GM12878 (cell line): ENCODE measurements around the gene REXO1. TPM values are rescaled to one million over a fixed set of nuclear protein-coding genes. Genes with fewer than 3 reads are reported as not detected.

Experiments used
- ATAC-seq: fragments of 200-7000 bp; cut with Tn5 transposase; 3 replicates; pipeline ENCODE4 v1.9.1; 2020; ENCODE audit warnings: mild to moderate bottlenecking, moderate library complexity
- BruUV-seq: library from RNA; stranded (reverse); fragments of 400-500 nt; replicated peaks from 2 replicates; lab custom pipeline; 2021; lab: Mats Ljungman, UMichigan
- CTCF ChIA-PET: fragments of 300-600 bp; sonication (Branson Sonifier 250); formaldehyde crosslinking; extraction: SDS; loops from one replicate; lab custom pipeline; 2021; ENCODE audit warnings: inconsistent platforms; lab: Yijun Ruan, JAX
- POLR2A ChIA-PET: fragments of 350-600 bp; formaldehyde crosslinking; extraction: SDS; loops from one replicate; lab custom pipeline; 2021; ENCODE audit warnings: inconsistent platforms; lab: Charles Lee
- RAD21 ChIA-PET: fragments of 300-600 bp; sonication (Branson Sonifier 250); formaldehyde crosslinking; loops from one replicate; lab custom pipeline; 2023; ENCODE audit warnings: antibody characterized with exemption; ENCODE audit not compliant: unreplicated experiment; lab: Charles Lee
- SMC1A ChIA-PET: fragments of 300-600 bp; sonication (Branson Sonifier 250); formaldehyde crosslinking; loops from one replicate; lab custom pipeline; 2023; ENCODE audit not compliant: unreplicated experiment, uncharacterized antibody; lab: Charles Lee
- DNase-seq: peaks from one replicate; pipeline ENCODE4 v3.0.0-alpha.2; 2011; ENCODE audit warnings: low read depth, low spot score
- FAIRE-seq: peaks from 3 replicates; lab custom pipeline; 2011; peaks lifted over from hg19 to GRCh38; lab: Jason Lieb, UNC
- H2AFZ ChIP-seq: 2 replicates; pipeline ENCODE4 v1.6.0; 2011; ENCODE audit warnings: low read depth, low read length, control low read depth; ENCODE audit not compliant: control insufficient read depth
- H3K27ac ChIP-seq: 2 replicates; pipeline ENCODE4 v1.5.1; 2011; ENCODE audit warnings: control low read depth; ENCODE audit not compliant: control insufficient read depth, insufficient read depth
- H3K27me3 ChIP-seq, 2 experiments: replicated peaks in 1 of 2; 2 replicates each; pipeline versions ENCODE4 v1.6.0 to v1.6.1; 2011; ENCODE audit warnings: low read length in 1 of 2; ENCODE audit not compliant: control insufficient read depth in 2 of 2, insufficient read depth in 2 of 2
- H3K36me3 ChIP-seq, 2 experiments: 2 replicates each; pipeline ENCODE4 v1.5.1; 2011; ENCODE audit warnings: low read length in 1 of 2; ENCODE audit not compliant: control insufficient read depth in 2 of 2, insufficient read depth in 2 of 2
- H3K4me1 ChIP-seq: 2 replicates; pipeline ENCODE4 v1.6.1; 2011; ENCODE audit warnings: mild to moderate bottlenecking, low read length, moderate library complexity, mixed read lengths; ENCODE audit not compliant: control insufficient read depth, insufficient read depth
- H3K4me2 ChIP-seq: 2 replicates; pipeline ENCODE4 v1.6.0; 2011; ENCODE audit warnings: control low read depth; ENCODE audit not compliant: control insufficient read depth, insufficient read depth
- H3K4me3 ChIP-seq: fragments of 200-600 bp; sonication (generic); 2 replicates; pipeline ENCODE4 v1.5.1; 2016
- H3K79me2 ChIP-seq: 2 replicates; pipeline ENCODE4 v1.6.0; 2011; ENCODE audit warnings: low read length; ENCODE audit not compliant: control insufficient read depth, insufficient read depth
- H3K9ac ChIP-seq: 2 replicates; pipeline ENCODE4 v1.8.0; 2011; ENCODE audit warnings: low read length, control low read depth, mixed read lengths; ENCODE audit not compliant: control insufficient read depth, insufficient read depth
- H3K9me3 ChIP-seq: replicated peaks from 3 replicates; pipeline ENCODE4 v1.5.1; 2011; ENCODE audit warnings: mild to moderate bottlenecking, low read length; ENCODE audit not compliant: control insufficient read depth, insufficient read depth
- H4K20me1 ChIP-seq: 2 replicates; pipeline ENCODE4 v1.6.0; 2011; ENCODE audit not compliant: control insufficient read depth, insufficient read depth
- DPF2 ChIP-seq: fragments of 450-650 bp; IDR thresholded peaks from 2 replicates; pipeline ENCODE4 v1.6.1; 2017; ENCODE audit warnings: mild to moderate bottlenecking
- MYB ChIP-seq: fragments of 150-350 bp; IDR thresholded peaks from 2 replicates; pipeline ENCODE4 v1.6.1; 2014; ENCODE audit warnings: mild to moderate bottlenecking, low read depth, low read length, borderline replicate concordance
- NBN ChIP-seq: fragments of 450-650 bp; IDR thresholded peaks from 2 replicates; pipeline ENCODE4 v1.6.1; 2016
- WGBS: methylation state at CpG from one replicate; pipeline ENCODE4 v1.1.6; 2016; ENCODE audit warnings: low lambda C conversion rate; ENCODE audit not compliant: insufficient replicate concordance, insufficient coverage; ENCODE audit errors: missing lambda C conversion rate; 5-methylcytosine and 5-hydroxymethylcytosine counted together
- in situ Hi-C: fragments of 300-500 bp; cut with MboI; formaldehyde crosslinking; loops from 9 replicates; pipeline ENCODE4 v1.14.3; 2018; ENCODE audit warnings: mixed read lengths
- intact Hi-C: fragments of 100-400 bp; cut with micrococcal nuclease; formaldehyde crosslinking; loops from one replicate; pipeline ENCODE4 v1.14.2; 2022; ENCODE audit not compliant: unreplicated experiment
- polyA plus RNA-seq, 11 experiments: library from polyadenylated mRNA; depleted of rRNA in 4 of 11; unstranded in 6 of 11; stranded (reverse) in 5 of 11; fragments of >200 nt; fragmentation: Nextera tagmentation in 4 of 11; fragmentation: Illumina TruSeq in 1 of 11; extraction: Ambion mirVana in 4 of 11; extraction: Trizol in 1 of 11; gene quantifications; 1 replicate in 1 of 11; 2 replicates in 10 of 11; pipeline versions ENCODE4 v1.2.1 to v1.2.3, GENCODE V29; 2011 to 2016; ENCODE audit warnings: inconsistent platforms in 2 of 11, missing spikeins in 2 of 11, low read depth in 1 of 11
- total RNA-seq, 4 experiments: library from RNA; depleted of rRNA in 3 of 4; stranded (reverse); fragments of >200 nt in 3 of 4; fragmentation: Illumina TruSeq in 1 of 4; extraction: Trizol in 1 of 4; gene quantifications; 2 replicates each; pipeline versions ENCODE4 v1.2.1 to v1.2.3, GENCODE V29; 2013 to 2021
- TF ChIP-seq, protein P1 (sequence below): fragments of 450-650 bp; IDR thresholded peaks from 2 replicates; pipeline ENCODE4 v1.6.1; 2017; ENCODE audit warnings: low read depth, mild to moderate bottlenecking, moderate library complexity

REXO1 gene
- total and polyA plus RNA-seq, 10 of the 15 experiments (the other 5 are each of a cell fraction or from before 2014, with no cell fraction given): 0.03 to 45.2 (median 8.4) TPM

DNA sequence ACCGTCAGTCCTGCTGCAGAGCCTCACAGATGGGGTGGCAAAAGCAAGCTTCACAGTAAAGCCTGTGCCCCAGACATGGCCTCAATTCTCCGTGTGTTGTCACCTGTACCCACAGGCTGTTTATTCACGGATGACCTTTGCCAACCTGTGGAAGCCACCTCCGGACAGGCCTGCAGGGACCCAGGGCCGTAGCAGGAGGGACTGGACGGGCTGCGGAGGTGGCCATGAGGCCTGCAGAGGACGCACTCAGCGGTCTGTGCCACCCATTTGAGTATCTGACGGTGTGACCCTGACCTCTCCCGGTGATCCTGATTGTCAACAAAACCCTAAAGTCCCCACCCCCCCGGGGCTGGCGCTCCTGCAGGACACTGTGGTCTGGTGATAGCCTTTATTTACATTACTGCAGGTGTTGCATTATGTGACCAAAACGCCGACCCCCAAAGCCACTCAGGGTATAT lies 22.9 kb upstream of the REXO1 start (continued):
- no peak for TF ChIP-seq MYB
- no peak for TF ChIP-seq NBN
- TF ChIP-seq, protein P1, sequence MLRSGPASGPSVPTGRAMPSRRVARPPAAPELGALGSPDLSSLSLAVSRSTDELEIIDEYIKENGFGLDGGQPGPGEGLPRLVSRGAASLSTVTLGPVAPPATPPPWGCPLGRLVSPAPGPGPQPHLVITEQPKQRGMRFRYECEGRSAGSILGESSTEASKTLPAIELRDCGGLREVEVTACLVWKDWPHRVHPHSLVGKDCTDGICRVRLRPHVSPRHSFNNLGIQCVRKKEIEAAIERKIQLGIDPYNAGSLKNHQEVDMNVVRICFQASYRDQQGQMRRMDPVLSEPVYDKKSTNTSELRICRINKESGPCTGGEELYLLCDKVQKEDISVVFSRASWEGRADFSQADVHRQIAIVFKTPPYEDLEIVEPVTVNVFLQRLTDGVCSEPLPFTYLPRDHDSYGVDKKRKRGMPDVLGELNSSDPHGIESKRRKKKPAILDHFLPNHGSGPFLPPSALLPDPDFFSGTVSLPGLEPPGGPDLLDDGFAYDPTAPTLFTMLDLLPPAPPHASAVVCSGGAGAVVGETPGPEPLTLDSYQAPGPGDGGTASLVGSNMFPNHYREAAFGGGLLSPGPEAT: no peak
- TF ChIP-seq, all 136 proteins: peak for 0

DNA sequence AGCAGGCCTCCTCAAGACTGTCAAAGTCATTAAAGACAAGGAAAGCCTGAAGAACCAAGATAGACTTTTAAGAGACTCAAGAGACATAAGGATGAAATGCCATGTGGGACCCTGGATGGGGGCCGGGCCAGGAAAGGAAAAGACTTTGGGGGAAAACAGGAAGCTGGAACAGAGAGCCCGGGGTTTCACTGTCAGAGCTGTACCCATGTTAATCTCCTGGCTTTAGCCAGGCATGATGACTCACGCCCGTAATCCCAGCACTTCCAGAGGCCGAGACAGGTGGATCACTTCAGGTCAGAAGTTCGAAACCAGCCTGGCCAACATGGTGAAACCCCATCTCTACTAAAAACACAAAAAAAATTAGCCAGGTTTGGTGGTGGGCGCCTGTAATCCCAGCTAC lies 20.7 kb upstream of the REXO1 start:
- intact Hi-C loops: no loop called here
- Histone ChIP-seq H3K27ac (no peak overlapping the region), H3K27me3 (no peaks in the 10 kb centered on the region), H4K20me1 (no peaks in the 10 kb centered on the region), H3K4me2 (no peak overlapping the region), H3K9ac (no peak overlapping the region), H3K4me3 (no peak overlapping the region), H3K79me2 (peaks cover 24% of the 10 kb centered on the region), H2AFZ (no peak overlapping the region), H3K4me1 (peaks cover 5% of the 10 kb centered on the region; the same call in 1 of the 2 replicates), H3K9me3 (no peaks in the 10 kb centered on the region), H3K36me3 (peaks cover 3 to 9% of the 10 kb centered on the region in 2 experiments; a peak in 3 of 4 replicates)
- POLR2A ChIA-PET: interaction anchor here (1.0 kb wide), 1 partner anchor 11 kb away, joined by 3 read pairs; no protein-coding TSS in a partner anchor
- ATAC-seq (no peak), FAIRE-seq (no peak), DNase-seq (no peak)
- in situ Hi-C loops: loop anchor here (25.0 kb wide), 1 partner anchor 1493 kb away; the partner anchor contains the start of gene NFIC
- no peak for TF ChIP-seq DPF2
- WGBS: 84% methylated on average over 7 of the region's 7 CpGs
- RAD21 ChIA-PET: interaction anchor here (0.7 kb wide), 1 partner anchor 64 kb away, joined by 3 read pairs; no protein-coding TSS in a partner anchor
- BruUV-seq: no TSS peak
- CTCF ChIA-PET: interaction anchor here (0.8 kb wide), 1 partner anchor 20 kb away, joined by 5 read pairs; the partner anchor contains the start of gene REXO1
- SMC1A ChIA-PET: interaction anchor here (0.7 to 0.9 kb wide), 3 partner anchors 14 to 181 kb away, joined by 3 to 4 read pairs (median 3); no protein-coding TSS in a partner anchor
